ENCODE data around the gene CAMKMT. TPM values are rescaled to one million over a fixed set of nuclear protein-coding genes. Genes with fewer than 3 reads are reported as not detected.

CAMKMT gene
- total RNA-seq, 2 experiments from 2014 or later = 12.1 to 14.1 TPM

DNA sequence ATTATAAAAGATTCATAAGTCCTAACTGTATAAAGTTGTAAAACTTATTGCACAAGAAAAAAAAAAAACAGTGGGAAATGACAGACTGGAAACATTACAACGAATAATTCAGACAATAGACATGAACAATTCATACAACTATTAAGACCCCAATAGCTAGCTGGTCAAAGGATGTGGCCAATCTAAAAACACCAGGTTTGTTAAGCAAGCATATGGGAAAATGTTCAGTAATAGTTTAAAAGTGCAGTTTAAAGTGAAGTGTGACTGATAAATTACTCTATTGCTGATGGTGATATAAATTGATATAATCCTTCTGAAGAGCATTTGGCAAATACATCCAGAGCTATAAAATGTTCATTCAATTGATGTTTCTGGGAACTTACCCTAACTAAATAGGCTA lies 289.0 kb downstream of the CAMKMT start:
- Mint-ChIP-seq H3K9me3 (no peaks in the 10 kb centered on the region), H3K27ac (no peak overlapping the region), H3K4me3 (no peak overlapping the region), H3K4me1 (ENCODE audit: low read depth) (peaks cover 3% of the 10 kb centered on the region), H3K27me3 (no peaks in the 10 kb centered on the region), H3K36me3 (ENCODE audit: low read depth) (no peaks in the 10 kb centered on the region)
- CTCF ChIA-PET = no interaction called here
- no peak for DNase-seq
- POLR2A ChIA-PET = interaction anchor here (0.8 kb wide), 1 partner anchor 39 kb away, joined by 3 read pairs; no protein-coding TSS in a partner anchor
- ATAC-seq = no peak
- TF ChIP-seq, protein P1, sequence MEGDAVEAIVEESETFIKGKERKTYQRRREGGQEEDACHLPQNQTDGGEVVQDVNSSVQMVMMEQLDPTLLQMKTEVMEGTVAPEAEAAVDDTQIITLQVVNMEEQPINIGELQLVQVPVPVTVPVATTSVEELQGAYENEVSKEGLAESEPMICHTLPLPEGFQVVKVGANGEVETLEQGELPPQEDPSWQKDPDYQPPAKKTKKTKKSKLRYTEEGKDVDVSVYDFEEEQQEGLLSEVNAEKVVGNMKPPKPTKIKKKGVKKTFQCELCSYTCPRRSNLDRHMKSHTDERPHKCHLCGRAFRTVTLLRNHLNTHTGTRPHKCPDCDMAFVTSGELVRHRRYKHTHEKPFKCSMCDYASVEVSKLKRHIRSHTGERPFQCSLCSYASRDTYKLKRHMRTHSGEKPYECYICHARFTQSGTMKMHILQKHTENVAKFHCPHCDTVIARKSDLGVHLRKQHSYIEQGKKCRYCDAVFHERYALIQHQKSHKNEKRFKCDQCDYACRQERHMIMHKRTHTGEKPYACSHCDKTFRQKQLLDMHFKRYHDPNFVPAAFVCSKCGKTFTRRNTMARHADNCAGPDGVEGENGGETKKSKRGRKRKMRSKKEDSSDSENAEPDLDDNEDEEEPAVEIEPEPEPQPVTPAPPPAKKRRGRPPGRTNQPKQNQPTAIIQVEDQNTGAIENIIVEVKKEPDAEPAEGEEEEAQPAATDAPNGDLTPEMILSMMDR (IDR thresholded peaks at IDR 0.05) = no peak
- intact Hi-C loops (cut with micrococcal nuclease) = no loop called here

DNA sequence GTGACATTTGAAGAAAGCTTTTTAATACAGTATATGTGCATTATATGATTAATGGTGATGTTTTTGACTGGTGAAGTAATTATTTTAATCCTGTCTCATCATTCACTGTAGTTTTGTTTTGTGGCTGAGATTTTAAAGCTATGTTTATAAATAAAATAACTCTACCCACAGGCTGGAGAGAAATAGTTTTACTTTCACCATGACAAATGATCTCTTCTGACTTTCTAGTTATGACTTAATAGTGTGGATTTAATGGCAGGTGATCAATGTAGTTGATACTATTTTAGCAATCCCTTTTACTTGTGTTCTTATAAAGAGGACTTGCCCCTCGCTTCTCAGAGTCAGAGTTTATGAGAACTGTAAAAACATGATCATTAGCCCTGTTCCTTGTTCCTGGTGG lies 290.2 kb downstream of the CAMKMT start:
- Mint-ChIP-seq H3K9me3 (no peaks in the 10 kb centered on the region), H3K27me3 (no peaks in the 10 kb centered on the region), H3K36me3 (ENCODE audit: low read depth) (no peaks in the 10 kb centered on the region), H3K27ac (no peak overlapping the region), H3K4me3 (no peak overlapping the region), H3K4me1 (ENCODE audit: low read depth) (peaks cover 3% of the 10 kb centered on the region)
- ATAC-seq (no peak), DNase-seq (no peak)
- CTCF ChIA-PET = no interaction called here
- intact Hi-C loops (cut with micrococcal nuclease) = no loop called here
- TF ChIP-seq, protein P1 (IDR thresholded peaks at IDR 0.05) = no peak
- POLR2A ChIA-PET = no interaction called here

DNA sequence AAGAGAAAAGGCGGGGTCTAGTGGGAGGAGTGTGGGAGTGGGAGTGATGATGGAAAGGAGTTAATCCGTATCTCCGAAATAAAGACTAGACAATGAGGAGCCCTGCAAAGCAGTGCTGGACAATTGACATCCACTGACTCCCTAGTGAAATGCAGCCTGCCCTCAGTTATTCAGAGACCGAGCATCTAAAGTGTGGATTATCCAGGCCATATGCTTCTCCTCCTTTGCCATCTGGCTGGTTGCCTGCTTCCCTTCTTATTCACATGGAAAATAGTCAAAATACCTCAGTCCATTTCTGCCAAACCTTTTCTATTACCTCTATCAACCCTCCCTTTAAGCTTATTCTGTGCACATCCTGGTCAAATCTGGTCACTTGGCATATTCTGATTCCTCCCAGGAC lies 291.0 kb downstream of the CAMKMT start:
- H3K36me3 Mint-ChIP-seq (ENCODE audit: low read depth) = no peaks in the 10 kb centered on the region
- ATAC-seq = no peak
- DNase-seq = no peak
- CTCF ChIA-PET = interaction anchor here (0.7 to 1.5 kb wide), 2 partner anchors 9 to 173 kb away, joined by 3 to 5 read pairs; no protein-coding TSS in a partner anchor
- no peak overlapping the region for H3K27ac Mint-ChIP-seq
- no peaks in the 10 kb centered on the region for H3K27me3 Mint-ChIP-seq
- H3K9me3 Mint-ChIP-seq = no peaks in the 10 kb centered on the region
- POLR2A ChIA-PET = no interaction called here
- intact Hi-C loops (cut with micrococcal nuclease) = no loop called here
- peaks cover 3% of the 10 kb centered on the region for H3K4me1 Mint-ChIP-seq (ENCODE audit: low read depth)
- TF ChIP-seq, protein P1 (IDR thresholded peaks at IDR 0.05) = no peak
- H3K4me3 Mint-ChIP-seq = no peak overlapping the region

DNA sequence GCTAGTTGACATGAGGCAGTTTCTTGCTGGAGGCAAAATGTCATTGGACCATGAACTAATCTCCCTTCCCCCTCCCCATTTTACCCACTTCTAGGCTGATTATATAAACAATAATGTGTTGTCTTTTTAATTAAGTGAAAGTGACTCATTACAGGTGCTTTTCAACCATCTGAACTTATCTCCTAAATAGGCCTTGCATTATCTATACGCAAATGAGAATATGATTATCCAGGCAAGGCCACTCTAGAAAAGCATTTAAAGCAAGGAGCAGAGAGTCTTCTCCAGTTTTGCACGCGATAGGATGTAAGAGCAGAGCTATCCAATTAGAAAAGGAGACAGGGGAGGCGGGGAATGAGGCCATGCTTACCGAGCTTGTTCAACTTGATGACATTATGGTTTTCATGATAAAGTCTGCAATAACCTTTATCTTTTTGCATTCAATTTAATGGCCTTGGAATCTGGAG lies 293.7 kb downstream of the CAMKMT start:
- CTCF ChIA-PET = interaction anchor here (1.2 kb wide), 1 partner anchor 13 kb away, joined by 3 read pairs; no protein-coding TSS in a partner anchor
- intact Hi-C loops (cut with micrococcal nuclease) = no loop called here
- ATAC-seq (no peak), DNase-seq (no peak)
- H3K4me3 Mint-ChIP-seq = no peak overlapping the region
- no peaks in the 10 kb centered on the region for H3K27me3 Mint-ChIP-seq
- no peaks in the 10 kb centered on the region for H3K36me3 Mint-ChIP-seq (ENCODE audit: low read depth)
- H3K27ac Mint-ChIP-seq = no peak overlapping the region
- TF ChIP-seq, protein P1 (IDR thresholded peaks at IDR 0.05) = no peak
- H3K4me1 Mint-ChIP-seq (ENCODE audit: low read depth) = no peaks in the 10 kb centered on the region
- no peaks in the 10 kb centered on the region for H3K9me3 Mint-ChIP-seq
- POLR2A ChIA-PET = no interaction called here

DNA sequence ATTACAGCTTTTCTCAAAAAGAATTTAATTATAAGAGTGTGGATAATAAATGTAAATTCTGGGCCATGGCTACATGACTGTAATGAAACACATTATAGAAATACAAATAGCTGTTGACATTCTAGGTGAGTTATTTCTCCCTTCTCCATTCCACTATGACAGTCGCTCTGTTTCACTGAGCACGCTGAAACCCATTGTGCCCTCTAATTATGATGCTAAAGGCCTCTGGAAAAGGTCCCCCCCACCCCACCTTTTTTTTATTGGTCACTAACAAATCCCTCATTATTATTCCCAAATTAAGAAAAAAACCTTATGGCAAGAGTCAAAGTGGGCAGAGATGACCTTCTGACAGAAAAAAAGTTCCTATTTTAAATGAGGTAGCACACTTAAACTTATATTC lies 294.7 kb downstream of the CAMKMT start:
- Mint-ChIP-seq H3K9me3 (no peaks in the 10 kb centered on the region), H3K27me3 (no peaks in the 10 kb centered on the region), H3K36me3 (ENCODE audit: low read depth) (no peaks in the 10 kb centered on the region), H3K4me3 (no peak overlapping the region), H3K4me1 (ENCODE audit: low read depth) (no peaks in the 10 kb centered on the region), H3K27ac (no peak overlapping the region)
- ChIA-PET POLR2A (no interaction called here), CTCF (no interaction called here)
- ATAC-seq (no peak), DNase-seq (no peak)
- TF ChIP-seq, protein P1 (IDR thresholded peaks at IDR 0.05) = no peak
- intact Hi-C loops (cut with micrococcal nuclease) = no loop called here

Data from activated CD8-positive, alpha-beta T cell treated with anti-CD3 and anti-CD28 coated beads for 36 hours (primary cell).